ENCODE results near the gene BEX5.
"Not testable (repeated sequence)": the region's sequence is repeated elsewhere in the genome, so short reads cannot be mapped to it uniquely, and the experiment has no call there.

BEX5 gene

DNA sequence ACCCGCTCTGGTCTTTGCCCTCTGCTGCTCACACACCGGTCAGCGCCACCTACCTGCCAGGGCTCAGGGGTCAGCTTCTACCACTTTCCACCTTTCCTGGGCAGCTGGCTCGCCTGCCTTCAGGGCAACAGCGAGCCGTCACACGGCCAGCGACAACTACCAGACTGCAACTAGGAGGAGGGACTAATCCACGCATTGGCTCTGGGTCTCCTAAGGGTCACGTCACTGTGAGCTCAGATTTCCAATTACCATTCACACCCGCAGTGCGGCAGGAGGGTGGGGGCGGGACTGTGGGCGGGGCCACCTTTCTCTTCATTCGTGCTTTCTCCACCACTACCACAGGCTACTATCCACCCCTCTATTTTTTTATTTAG is at the start of gene BEX5:
BEX5 (minus strand) TSS at position 172 of the 374 bp plus-strand sequence. CDS start 1,712 bp downstream, outside the sequence.
- no peak for DNase-seq

DNA sequence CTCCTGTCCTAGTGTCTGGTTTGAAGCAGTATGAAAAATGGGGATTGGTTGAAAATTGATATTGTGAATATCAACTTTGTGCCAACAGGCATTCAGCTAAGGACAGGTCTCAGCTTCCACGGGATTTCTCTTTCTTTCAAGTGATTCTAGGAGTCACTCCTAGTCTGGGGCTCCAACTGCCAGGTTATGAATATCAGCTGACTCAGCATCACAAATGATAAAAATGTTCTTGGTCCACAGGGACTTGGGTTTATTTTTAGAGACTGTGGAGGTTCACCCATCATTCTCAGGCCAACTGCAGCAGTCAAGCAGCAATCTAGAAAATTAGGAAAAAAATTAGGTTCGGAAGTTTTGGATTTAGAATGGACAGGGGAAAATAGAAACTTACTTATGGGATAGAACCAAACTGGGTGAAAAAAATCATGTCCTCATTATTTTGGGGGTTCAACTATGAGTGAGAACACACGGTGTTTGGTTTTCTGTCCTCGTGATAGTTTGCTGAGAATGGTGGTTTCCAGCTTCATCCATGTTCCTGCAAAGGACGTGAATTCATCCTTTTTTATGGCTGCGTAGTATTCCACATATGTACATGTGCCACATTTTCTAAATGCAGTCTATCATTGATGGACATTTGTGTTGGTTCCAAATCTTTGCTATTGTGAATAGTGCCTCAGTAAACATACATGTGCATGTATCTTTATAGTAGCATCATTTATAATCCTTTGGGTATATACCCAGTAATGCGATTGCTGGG is 30.4 kb upstream of the BEX5 start:
- no peak for DNase-seq

DNA sequence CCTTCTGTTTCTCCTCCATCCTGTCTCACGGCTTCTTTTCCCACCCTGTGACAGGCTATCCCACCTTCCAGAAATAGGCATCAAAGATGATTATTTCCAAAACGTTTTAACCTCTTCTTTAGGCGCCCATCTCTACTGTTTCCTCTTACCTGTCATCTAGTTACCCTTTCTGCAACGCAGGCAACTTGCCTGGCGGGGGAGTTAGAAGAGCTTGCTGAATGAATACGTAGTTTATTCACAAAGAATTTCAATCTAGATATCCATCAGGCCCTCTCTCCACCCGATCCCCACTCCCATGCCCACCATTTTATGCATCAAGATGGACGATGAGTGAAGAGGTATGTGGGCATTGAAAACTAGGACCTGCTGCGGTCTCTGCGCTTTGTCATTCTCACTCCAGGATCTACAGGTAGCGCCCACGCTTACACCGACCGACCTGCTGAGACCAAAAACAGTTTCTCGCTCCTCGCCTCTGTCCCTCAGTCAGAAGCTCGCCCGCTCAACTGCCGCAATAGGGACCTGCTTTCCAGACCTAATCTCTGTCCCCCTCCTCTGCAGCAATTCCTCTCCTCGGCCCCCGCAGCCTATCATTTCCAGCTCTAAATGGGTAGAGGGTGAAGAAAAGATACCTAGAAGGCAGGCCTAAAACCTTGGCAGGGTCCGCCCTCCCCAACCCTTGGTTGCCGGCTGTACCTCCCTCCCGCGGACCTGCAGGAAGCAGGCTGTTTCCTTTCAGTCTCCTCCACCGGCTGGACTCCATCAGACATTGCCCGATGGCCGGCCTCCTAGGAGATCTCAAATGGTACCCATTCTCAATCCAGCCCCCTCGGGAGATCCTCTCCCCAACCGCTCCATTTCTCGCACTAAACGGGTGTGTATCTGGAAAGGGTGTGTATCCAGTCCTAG is 624 bp downstream of the BEX5 start:
- DNase-seq: no peak

DNA sequence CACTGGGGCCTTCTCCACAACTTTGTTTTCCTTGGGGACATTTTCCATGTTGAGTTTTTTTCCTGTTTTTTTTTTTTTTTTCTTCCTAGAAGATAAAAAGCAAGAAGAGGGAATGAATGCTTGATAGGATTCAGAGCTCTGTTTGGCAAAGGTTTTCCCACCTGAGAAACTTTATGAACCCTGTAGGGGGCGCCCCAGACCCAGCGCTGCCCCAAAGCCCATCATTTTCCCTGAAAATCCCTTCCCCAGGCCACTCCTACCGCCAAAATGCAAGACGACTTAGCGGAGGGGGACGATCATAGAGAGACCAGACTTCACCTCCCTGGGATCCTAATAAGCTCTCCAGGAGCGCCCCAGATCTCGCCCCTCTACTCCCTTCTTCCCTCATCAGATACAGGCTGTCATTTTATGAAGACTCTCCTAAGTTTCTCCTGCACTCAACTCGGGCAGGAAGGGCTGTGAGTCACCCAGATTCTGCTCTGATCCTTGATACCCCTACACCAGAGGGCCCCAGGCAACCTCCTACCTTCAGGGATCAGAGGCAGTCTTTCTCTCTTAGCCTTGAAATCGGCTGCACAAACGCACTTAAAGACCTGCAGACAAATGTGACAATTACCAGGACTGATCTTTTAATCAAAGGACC is 1.4 kb downstream of the BEX5 start:
- DNase-seq: no peak

DNA sequence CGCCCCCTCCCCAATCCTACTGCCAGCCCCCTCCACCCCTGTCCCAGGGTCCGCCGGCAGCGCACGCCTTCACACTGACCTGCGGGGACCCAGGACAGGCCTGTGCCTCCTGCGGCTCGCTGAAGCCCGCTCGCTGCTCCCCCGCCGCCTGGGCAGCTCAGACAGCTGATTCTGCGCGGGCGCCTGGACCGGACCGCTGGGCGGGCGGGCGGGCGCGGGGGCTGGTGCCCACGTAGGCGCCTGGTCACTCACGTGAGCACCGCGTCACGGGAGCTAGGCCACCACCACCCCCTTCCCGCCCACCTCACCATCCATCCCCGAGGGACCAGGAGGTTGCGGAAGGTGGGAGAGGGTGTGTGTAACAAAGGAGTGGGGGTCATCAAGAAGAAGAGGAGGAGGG is 13.5 kb downstream of the BEX5 start, which contains the start of gene TCEAL6:
TCEAL6 (minus strand) TSS at position 208 of the 400 bp plus-strand sequence.
- DNase-seq: not testable (repeated sequence)

DNA sequence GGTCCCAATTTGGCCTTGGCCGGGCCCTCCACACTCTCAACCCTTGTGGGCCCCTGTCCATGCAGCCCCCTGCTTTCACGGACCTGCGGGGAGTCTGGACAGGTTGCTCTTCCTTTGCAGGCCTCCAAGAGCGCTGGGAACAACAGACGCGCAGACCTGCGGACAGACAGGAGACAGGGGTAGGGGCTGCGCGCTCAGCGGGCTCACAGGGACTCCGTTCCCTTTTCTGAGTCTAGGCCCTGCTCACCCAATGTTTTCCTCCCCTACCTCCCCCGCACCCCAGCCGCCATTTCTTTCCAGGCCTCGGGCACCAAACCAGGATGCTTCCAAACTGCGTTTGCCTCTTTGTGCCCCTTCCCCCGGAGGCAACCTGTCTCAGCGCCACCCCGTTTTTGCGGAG is 14.1 kb downstream of the BEX5 start:
- DNase-seq: not testable (repeated sequence)

DNA sequence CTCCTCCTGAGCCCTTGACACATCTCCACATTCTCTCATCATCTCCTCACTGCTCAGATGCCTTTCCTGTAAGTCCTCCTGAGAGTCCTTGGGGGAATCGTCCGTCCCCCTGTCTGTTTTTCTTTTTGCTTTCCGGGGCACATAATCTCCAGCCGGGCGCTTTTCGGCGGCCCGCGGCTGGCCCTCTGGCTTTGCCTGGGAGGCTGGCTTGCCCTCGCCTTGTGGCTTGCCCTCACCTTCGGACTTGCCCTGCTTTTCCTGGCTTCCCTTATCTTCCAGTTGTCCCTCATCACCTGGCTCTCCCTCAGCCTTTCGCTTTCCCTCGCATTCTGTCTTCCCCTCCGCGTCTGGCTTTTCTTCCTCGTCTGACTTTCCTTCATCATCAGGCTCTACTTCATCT is 14.9 kb downstream of the BEX5 start:
- not testable (repeated sequence) for DNase-seq

DNA sequence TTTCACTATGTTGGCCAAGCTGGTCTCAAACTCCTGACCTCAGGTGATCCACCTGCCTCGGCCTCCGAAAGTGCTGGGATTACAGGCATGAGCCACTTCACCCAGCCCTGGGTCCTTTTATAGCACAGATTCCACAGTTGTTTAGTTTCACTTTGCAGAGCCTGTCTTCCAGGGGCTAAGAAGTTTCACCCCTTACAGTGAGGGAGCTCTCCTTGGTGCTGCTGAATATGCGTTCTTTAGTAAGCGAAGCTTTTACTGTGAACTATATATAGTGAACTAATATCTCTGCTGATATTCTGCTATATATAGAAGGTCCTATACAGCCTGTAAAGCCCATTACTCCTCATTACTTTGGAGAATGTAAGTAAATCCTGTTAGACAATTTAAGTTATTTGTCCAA is 17.7 kb downstream of the BEX5 start:
- DNase-seq: no peak

DNA sequence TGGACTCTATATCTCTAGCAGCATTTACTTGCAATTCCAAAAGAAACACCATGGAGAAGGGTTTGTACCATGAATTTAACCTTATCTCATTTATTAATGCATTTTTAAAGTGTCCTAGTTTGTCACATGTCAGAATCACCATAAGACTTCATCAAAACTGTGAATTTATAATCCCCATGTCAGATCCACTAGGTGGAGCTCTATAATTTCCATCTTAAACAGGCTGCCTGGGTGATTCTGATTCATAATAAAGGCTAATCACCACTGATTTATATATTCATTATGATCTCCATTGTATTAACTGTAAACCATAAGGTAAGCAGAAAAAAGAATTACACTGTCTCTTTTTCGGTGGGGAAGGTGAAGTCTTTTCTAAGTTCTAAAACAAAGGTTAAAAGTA is 26.3 kb downstream of the BEX5 start:
- DNase-seq: no peak

DNA sequence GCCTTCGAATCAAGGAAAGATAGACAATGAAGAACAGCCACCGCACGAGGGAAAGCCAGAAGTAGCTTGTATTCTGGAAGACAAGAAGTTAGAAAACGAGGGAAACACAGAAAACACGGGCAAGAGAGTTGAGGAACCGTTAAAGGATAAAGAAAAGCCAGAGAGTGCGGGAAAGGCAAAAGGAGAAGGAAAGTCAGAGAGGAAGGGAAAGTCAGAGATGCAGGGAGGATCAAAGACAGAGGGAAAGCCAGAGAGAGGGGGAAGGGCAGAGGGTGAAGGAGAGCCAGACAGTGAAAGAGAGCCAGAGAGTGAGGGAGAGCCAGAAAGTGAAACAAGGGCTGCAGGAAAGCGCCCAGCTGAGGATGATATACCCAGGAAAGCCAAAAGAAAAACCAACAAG is 28.9 kb downstream of the BEX5 start:
- no peak for DNase-seq

DNA sequence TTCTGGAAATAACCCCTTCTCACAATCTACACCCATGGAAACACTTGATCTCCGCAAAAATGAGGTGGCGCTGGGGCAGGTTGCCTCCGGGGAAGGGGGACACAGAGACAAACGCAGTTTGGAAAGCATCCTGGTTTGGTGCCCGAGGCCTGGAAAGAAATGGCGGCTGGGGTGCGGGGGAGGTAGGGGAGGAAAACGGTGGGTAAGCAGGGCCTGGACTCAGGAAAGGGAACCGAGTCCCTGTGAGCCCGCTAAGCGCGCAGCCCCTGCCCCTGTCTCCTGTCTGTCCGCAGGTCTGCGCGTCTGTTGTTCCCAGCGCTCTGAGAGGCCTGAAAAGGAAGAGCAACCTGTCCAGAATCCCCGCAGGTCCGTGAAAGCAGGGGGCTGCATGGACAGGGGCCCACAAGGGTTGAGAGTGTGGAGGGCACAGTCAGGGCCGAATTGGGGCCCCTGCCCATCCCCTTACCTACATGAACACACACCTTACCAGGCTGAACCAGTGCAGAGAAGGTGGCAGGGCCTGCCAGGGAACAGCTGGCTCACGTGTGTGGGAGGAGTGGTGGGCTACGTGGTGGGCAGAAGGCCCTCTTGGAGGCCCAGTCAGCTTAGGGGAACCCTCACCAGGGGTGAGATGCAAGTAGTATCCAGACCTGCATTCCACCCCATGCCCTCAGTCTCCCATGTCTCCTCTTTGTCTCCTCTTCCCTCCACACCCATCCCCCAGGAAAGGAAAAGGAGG is 29.5 kb downstream of the BEX5 start:
- not testable (repeated sequence) for DNase-seq

DNA sequence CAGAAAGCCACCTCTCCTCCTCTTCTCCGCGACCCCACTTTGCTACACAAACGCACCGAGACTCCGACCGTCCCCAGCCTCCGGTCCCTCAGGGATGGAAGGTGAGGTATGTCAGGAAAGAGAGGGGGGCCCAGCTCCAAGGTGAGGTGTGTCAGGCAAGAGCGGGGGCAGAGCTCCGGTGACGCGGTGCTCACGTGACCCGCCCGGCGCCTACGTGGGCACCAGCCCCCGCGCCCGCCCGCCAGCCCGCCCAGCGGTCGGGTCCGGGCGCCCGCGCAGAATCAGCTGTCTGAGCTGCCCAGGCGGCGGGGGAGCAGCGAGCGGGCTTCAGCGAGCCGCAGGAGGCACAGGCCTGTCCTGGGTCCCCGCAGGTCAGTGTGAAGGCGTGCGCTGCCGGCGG is 30.3 kb downstream of the BEX5 start, which contains the start of gene TCEAL2:
TCEAL2 (plus strand) TSS at position 244 of the 400 bp plus-strand sequence. CDS start 1,152 bp downstream, outside the sequence.
- not testable (repeated sequence) for DNase-seq

DNA sequence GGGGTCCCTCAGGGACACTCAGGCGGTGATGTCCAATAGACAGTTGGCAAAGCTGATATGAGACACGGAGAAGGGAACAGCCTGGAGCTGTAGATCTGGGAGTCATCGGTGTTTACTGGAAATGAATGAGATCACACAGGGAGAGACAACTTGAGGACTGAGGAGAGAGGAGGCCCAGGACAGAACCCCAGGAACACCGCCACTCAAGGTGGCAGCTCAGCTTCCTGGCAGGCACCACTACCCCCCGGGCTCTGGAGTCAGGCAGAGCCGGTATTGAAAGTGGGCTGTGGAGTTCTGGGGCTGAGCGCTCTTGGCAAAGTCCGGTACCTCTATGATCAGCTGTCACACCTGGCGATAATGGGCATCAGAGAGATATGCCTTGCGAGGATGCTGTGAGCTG is 30.8 kb downstream of the BEX5 start:
- not testable (repeated sequence) for DNase-seq

DNA sequence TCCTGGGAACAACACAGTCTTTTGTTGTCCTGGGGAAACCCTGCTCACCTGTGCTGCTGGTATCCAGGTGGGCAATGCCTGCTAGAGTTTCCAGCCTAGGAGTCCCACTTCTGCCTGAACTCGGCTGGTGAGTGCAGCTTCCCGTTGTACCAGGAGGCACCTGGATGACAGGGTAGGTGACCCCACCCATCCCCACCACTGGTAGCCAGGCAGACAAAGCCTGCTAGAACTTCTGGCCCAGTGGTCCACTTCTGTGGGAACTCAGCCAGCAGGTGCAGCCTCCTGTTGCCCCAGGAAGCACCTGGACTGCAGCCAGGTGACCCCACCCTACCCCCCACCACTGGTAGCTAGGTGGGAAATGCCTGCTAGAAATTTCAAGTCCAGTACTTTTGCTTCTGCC is 40.0 kb downstream of the BEX5 start:
- DNase-seq: no peak

DNA sequence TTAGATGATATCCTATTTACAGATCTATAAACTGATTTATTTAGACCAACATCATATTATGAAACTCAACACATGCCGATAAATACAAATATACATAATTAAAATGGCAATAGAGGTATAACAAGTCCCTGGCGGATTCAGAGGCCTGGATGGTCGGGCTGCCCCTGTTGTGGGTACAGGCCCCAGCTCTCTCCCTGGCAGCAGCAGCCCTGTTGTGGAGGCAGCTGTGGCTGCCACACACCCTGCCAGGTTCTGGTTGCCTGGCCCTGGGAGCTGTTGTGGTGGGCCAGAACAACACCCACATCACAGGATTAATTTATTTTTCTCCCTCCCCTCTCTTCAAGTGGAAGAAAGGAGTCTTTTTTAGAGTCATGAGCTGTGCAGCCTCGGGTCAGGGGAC is 42.4 kb downstream of the BEX5 start:
- DNase-seq: no peak
